ENCODE data around the gene AOC1.

The AOC1 gene

DNA sequence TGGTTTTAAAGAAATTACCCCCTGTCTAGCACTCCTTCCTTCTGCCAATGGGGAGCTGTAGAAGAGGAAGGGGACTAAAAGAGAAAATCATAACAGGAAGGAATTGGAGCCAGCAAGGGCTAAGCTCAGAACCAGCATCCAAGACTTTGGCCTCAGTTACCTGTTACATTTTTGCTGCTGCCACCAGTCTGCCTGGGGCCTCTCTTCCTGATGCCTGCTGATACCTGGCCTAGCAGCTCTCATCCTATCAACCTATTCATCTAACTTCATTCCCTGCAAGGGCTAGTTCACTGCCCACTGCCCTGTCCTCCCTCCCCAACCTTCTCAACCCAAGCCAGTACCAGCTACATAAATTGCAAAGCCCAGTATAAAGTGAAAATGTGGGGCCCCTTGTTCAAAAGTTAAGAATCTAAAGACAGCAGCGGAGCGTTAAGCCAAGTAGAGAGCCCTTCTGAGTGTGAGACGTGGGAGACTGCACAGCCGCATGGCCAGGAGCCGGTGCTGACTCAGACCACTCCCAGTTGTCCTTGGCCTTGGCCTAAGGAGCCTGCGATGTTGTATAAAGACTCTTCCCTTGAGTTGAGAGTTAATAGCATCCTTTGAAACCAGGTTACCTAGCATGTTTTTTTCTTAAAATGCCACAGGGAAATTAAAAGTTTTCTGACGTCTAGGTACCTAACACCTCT is 13.2 kb upstream of the AOC1 start:
- no peak for DNase-seq

DNA sequence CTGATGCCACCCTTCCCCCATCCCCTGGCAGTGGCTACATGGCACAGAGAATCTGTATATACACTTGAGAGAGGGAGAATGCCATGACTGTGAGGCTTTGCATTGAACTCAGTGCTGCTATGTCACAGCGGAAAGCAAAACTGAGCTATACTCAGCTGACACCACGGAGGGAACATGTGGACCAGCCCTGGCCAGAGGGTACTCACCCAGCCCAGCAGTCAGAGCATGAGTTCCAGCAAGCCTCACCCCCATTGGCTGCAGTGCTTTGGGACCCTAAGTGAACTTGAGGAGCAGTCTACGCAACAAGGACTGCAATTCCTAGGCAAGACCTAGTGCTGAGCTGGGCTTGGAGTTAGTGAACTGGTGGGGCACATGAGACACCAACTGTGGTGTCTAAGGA is 10.3 kb upstream of the AOC1 start:
- no peak for DNase-seq

DNA sequence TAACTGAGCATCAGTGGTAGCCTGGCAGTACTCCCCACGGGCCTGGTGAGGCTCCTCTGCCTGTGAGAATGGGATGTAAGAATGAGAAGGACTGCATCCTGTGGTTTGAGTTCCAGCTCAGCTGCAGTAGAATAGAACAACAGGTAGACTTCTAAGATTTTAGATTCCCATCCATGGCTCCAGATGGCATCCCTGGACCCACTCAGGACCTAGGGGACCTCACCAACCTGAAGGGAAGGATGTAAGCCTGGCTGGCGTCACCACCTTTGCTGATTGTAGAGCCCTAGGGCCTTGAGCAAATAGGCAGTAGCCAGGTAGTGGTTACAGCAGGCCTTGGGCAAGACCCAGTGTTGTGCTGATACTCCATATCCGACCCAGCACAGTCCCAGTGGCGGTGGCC is 9.6 kb upstream of the AOC1 start:
- DNase-seq: no peak

DNA sequence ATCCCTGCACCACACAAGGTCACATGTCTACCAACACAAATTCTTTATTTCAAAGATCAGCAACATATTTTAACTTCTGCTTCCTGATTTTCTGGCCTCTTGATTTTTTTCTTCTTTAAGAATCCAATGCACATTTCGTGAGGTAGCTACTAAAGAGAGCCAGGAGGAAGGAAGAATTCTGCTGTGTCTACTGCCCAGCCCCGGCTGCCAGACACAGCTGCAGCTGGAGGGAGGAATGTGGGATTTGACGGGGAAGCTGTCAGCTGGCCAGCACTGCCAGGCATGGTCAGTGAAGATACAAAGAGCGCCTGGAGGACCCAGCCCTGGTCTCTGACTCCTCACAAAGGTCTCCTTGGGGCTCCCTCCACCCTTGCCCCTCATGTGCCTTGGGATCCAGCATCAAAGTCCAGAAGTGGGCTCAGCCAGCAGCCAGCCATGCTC is 6.9 kb upstream of the AOC1 start:
- DNase-seq: no peak

DNA sequence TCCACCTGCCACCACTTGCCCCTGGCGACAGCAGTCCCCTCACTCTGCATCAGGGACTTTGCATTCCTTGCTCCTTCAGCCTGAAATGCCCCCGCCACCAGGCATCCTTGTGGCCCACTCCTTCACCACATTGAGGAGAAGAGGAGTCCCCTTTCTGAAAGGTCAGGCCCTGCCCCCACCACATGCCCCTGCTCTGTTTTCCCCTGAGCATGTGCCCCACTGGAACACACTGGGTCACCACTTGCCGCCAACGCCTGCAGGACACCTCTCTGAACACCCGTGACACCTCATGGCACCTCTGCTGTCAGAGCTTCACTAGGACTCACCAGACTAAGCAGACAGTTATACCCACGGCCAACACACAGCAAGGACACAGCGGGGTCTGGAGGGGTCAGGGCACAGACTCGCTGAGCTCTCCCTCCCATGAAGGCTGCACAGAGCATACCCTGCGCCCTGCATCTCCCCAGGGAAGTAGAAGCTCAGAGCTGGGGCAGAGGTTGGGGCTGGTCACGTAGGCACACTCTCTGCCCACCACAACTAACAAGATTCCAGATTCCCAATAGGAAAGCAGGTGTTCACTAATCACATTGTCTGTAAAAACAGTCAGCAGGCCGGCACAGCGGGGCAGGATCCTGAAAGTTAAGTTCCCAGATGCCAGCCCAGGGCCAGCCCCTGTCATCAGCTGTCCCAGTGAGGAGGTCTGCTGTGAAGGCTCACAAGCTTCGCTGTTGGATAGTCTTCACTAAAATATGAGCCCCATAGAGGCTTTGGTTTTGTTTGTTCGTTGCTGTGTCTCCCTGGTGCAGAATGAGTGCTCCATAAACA is 5.8 kb upstream of the AOC1 start:
- no peak for DNase-seq

DNA sequence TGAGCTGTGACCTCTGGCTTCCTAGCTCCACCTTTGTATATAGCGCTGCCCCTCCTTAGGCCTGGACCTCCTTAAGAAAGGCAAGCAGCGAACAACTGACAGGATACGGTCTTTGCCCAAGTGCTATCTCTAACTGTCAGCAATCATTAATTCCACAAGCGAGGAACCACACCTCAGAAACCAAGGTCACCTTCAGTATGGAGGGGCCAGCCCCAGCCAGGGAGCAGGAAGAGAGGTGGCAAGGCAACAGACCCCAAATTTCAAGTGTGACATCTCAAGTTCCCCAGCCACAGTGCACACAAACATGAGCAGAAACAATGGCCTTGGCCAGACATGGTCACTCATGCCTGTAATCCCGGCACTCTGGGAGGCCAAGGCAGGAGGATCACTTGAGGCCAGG is 4.8 kb upstream of the AOC1 start:
- no peak for DNase-seq

DNA sequence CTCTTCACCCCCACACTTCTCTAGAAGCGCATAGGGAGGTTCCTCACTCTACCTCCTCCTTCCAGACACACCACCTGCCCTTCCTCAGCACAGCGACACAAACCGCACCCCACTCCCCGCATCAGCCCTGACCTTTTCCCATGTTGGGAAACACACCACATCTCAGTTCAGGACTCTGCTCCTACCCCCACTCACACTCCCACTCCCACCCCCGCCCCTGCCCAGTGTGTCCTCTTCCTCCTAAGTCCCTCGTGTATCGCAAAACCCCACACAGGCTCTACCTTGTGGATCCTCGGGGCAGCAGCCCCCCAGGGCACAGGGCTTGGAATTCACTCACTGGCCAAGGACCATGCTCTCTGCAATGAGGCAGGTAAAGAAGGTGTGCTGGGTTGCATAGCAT is 4.2 kb upstream of the AOC1 start:
- no peak for DNase-seq

DNA sequence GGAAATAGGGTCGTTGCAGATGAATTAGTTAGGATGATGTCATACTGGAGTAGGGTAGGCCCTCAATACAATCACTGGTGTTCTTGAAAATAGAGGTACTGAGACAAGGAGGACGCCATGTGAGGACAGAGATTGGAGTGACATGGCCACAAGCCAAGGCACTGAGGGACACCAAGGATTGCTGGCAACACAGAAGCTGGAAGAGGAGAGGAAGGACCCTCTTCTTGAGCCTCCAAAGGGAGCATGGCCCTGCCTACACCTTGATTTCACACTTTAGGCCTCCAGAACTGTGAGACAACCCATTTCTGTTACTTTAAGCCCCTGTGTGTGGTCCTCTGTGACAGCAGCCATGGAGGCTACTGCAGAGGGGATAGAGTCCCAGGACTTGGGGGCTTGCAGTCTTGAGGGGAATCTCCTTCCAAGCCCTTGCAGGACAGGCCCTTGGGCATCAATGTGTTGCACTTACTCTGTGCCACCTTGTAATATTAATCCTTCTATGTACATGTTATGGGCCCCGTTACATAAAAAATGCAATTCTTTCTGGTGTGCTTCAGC is 3.7 kb upstream of the AOC1 start:
- no peak for DNase-seq

DNA sequence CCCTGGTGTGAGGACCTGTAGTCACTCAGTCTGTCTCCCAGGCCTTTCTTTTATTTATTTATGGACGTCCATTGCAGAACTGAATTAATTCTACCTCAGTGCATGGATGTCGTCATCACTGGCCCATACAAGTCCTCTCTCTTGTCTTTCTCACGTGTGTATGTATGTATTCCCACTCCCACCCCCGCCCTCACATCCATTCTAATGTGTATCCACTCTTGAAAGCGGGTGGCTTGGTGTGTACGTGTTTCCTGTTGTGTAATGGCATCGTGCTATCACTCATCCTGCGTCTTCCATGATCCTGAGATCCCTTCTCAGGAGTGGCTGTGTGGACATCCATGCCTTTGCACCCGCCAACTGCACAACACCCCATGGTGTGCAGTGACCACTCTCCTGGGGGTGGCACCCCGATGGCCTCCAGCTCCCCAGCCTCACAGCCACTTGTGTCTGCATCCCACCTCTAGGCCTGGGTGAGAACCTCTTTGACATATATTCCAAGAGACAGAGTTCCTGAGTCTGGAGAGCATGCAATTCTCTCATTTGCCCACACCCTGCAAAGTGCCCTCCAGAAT is 3.0 kb upstream of the AOC1 start:
- DNase-seq: no peak

DNA sequence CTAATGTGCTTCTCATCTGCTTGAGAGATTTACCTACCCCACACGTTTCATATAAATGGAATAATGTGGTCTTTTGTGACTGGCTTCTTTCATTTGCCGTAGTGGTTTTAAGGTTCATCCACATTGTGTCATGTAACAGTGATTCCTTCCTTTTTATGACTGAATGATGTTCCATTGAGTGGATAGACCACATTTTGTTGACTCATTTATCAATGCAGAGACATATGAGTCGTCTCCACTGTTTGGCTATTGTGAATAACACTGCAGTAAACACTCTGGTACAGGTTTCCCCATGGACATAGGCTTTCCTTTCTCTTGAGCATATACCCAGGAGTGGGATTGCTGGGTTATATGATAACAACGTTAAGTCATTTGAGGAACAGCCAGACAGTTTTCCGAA is 2.0 kb upstream of the AOC1 start:
- DNase-seq: peak; percentile 3

DNA sequence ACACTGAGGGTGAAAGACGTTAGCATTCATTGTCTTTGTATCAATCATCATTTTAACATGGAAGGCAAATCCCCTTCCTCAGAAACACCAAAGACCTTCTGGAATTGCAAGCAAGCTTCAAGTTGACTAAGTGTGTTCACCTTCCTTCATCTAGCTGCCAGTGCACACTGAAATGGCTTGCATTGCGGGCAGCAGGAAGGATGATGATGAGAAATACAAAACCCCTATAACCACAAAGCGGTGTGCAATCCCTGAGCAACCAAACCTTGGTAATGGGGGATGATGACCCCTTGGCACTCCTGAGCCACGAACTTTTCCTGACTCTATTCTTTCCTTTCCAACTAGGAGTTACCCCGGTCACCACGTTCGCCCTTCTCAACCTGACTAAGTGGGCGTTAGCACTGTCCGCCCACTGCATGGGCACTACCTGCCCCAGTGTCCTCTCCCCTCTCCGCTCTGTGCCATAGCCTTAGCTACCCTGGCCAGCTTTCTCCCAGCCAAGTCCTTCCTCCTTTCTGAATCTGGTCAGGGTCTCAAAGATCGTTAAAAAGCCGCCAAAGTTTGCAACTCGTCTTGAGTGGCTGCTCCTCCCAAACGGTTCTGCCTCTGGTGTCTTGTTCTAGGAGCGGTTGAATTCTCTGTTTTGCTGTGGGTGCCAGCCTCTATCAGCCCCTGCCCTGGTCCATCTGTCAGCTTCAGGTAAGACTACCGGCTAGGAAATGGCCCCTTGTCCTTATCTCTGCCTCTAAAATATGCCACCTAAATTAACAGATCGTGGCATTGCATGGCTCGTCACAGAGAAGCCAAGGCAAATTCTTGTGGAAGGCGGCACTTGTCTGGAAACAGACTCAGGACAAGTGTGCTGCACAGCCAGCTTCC is 586 bp upstream of the AOC1 start:
- no peak for DNase-seq

DNA sequence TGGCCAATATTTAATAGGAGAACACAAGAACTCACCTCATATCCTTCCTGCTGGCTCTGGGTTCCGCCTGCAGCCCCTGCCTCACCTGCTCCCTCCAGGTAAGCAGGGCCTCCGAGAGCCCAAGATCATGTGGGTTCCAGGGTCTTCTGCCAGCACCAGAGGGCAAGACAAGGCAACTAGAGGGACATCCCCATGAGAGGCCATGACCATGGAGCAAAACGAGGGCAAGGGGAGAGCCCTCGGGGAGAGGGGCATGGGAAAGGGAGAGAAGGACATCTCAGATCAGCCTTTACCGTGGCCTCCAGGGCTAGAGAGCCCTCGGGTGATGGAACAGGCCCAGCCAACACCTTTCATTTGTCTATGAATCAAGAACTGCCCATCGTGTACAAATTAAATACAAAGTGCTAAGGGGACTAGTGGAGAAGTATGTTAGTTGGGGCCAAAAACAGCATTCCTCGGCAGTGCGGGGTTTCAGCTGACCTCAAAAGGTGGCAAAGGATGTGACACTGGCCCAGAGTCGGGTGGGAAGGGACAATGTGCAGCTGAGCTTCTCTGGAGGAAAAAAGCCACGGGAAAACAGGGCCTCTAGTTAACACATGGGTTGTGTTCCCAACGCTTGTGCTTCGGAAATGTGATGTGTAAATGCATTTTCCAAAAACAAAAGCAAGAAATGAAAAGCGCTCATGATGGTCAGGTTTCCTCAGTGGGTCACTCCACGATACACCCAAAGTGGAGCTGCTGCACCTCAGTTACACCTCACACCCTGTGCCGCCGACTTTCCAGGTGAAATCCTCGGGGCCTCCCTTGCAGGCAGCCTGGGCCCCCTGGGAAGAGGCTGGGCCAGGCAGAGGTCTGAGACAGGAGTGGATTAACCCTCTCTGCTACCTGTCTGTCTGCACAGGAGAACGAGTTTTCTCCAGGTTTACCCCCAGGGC is 2.0 kb downstream of the AOC1 start:
- no peak for DNase-seq

DNA sequence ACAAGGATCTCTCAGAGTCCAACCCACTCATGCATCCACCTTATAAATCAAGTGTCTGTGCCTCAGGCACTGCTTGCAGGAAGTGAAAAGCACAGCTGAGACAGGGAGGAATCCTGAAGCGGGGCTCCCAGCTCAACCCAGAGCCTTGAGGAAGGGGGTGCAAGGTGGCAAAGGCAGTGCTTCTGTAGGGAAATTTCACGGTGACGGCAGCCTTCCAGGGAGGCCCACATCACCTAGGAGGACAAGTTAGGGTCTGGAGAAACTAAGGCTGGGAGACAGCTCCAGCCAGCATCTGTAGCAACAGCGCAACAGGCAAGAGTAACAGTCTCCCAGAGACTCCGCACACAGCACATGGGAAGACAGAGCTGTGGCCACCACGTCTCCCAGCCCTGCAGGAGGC is 2.7 kb downstream of the AOC1 start:
- DNase-seq: no peak

DNA sequence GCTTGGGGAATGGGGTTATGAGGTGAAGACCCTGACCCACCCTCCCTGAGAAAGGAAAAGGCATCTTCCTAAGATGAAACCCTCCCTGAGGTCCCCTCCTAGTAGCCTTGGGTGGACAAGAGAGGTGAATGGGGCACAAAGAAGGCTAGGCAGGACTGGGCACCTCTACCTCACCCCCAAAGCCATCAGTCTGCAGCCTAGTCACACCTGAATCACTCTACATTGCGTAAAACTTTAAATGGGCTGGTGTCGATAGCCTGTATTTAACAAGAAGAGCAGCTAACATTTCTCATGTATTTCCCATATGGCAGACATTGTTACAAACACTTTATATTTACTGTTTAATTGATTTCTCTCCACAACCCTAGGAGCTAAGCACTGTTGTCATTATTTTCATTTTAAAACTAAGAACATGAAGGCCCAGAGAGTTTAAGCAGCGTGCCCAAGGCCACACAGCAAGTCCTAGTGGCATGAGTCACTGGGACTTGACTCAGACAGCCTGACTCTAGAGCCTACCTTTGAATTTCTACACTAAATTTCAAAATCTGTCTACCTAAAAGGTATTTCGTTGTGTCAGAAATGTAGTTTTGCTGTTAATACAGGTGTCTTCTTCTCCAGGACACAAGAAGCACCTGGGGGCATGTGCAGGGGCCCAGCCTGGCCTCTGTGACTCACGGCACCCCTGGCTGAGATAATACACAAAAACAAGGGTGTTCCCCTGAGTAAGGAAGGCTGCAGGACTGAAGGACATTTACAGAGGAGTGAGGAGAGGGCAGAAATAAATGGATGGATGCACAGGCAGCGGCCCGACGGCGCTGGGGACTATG is 3.4 kb downstream of the AOC1 start:
- no peak for DNase-seq

DNA sequence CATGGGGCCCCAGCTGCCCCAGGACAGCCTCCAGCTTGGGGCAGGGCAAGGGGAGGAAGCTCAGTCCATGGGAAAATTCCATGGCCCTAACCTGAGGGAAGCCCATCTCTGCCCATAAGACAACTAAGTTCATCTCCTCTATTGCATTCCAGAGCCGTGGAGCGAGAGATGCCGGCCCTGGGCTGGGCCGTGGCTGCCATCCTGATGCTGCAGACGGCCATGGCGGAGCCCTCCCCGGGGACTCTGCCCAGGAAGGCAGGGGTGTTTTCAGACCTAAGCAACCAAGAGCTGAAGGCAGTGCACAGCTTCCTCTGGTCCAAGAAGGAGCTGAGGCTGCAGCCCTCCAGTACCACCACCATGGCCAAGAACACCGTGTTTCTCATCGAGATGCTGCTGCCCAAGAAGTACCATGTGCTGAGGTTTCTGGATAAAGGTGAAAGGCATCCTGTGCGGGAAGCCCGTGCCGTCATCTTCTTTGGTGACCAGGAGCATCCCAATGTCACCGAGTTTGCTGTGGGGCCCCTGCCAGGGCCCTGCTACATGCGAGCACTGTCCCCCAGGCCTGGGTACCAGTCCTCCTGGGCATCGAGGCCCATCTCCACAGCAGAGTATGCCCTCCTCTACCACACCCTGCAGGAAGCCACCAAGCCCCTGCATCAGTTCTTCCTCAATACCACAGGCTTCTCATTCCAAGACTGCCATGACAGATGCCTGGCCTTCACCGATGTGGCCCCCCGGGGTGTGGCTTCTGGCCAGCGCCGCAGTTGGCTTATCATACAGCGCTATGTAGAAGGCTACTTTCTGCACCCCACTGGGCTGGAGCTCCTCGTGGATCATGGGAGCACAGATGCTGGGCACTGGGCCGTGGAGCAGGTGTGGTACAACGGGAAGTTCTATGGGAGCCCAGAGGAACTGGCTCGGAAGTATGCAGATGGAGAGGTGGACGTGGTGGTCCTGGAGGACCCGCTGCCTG is 4.3 kb downstream of the AOC1 start:
- DNase-seq: no peak

DNA sequence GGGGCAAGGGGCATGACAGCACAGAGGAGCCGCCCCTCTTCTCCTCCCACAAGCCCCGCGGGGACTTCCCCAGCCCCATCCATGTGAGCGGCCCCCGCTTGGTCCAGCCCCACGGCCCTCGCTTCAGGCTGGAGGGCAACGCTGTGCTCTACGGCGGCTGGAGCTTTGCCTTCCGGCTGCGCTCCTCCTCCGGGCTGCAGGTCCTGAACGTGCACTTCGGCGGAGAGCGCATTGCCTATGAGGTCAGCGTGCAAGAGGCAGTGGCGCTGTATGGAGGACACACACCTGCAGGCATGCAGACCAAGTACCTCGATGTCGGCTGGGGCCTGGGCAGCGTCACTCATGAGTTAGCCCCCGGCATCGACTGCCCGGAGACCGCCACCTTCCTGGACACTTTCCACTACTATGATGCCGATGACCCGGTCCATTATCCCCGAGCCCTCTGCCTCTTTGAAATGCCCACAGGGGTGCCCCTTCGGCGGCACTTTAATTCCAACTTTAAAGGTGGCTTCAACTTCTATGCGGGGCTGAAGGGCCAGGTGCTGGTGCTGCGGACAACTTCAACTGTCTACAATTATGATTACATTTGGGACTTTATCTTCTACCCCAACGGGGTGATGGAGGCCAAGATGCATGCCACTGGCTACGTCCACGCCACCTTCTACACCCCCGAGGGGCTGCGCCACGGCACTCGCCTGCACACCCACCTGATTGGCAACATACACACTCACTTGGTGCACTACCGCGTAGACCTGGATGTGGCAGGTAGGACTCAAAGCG is 5.1 kb downstream of the AOC1 start:
- DNase-seq: no peak

DNA sequence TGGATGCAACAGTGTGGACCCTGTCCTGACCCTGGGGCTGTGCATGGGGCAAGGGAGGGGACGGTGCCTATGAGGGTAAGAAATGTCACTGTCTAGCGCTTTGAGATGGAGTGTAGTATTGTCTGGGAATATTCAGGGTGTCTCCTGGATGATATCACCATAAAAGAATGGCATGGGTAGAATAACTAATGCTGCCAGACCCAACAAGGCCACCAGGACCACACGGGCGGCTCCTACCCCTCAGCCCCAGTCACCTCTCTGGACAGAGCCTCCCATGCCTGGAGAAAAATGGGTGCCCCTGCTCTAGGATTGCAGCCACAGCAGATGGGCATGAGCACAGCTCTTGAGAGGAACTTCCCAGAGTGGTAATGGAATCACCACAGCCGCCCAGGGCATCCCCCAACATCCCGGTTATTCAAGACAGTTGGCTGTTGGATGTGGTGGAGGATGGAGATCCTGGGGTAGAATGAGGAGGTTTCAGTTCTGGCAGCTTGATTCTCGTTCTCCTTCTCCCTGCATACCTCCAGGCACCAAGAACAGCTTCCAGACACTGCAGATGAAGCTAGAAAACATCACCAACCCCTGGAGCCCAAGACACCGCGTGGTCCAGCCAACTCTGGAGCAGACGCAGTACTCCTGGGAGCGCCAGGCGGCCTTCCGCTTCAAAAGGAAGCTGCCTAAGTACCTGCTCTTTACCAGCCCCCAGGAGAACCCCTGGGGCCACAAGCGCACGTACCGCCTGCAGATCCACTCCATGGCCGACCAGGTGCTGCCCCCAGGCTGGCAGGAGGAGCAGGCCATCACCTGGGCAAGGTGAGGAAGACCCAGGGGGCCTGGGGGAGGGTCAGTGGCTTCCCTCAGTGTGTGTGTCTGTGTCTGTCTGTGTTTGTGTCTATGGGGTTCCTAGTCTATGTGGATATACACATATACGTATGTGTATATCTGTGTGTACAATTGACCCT is 6.2 kb downstream of the AOC1 start:
- DNase-seq: no peak
